GM12892 (cell line): ENCODE data around the gene LYRM1.

ENCODE experiments used
- POLR2A ChIP-seq: IDR thresholded peaks from 2 replicates; pipeline ENCODE4 v1.6.1; 2011; ENCODE audit warnings: low read depth, low read length, control low read depth
- POLR2AphosphoS5 ChIP-seq: IDR thresholded peaks from 2 replicates; pipeline ENCODE4 v1.6.1; 2011; ENCODE audit warnings: low read depth, low read length, control low read depth

GRCh38 chr16:20971401-20971800 is 70.8 kb downstream of the LYRM1 start:
- TF ChIP-seq POLR2AphosphoS5 (no peak), POLR2A (no peak)
